Smooth muscle cell (in vitro differentiated cells): ENCODE results near the gene GPC5. TPM values are rescaled to one million over a fixed set of nuclear protein-coding genes. Genes with fewer than 3 reads are reported as not detected.

ENCODE experiments used
- DNase-seq: peaks from one replicate; lab custom pipeline; 2025; ENCODE audit not compliant: unreplicated experiment; lab: John Stamatoyannopoulos, UW
- H2AFZ ChIP-seq: fragments of 200-600 bp; sonication (generic); 2 replicates; pipeline ENCODE4 v1.6.0; 2016; ENCODE audit warnings: antibody characterized with exemption, low read depth, mild to moderate bottlenecking
- H3F3A ChIP-seq: fragments of 200-600 bp; sonication (generic); 2 replicates; pipeline ENCODE4 v1.6.0; 2017; ENCODE audit warnings: antibody characterized with exemption, low read depth
- H3K27ac ChIP-seq: fragments of 200-600 bp; sonication (generic); 2 replicates; pipeline ENCODE4 v1.5.1; 2016; ENCODE audit warnings: low read depth, mild to moderate bottlenecking
- H3K27me3 ChIP-seq: fragments of 200-600 bp; sonication (generic); 2 replicates; pipeline ENCODE4 v1.6.1; 2016; ENCODE audit warnings: low read depth, mild to moderate bottlenecking
- H3K36me3 ChIP-seq: fragments of 200-600 bp; sonication (generic); 2 replicates; pipeline ENCODE4 v1.5.1; 2016; ENCODE audit warnings: low read depth
- H3K4me1 ChIP-seq: fragments of 200-600 bp; sonication (generic); 2 replicates; pipeline ENCODE4 v1.5.1; 2016; ENCODE audit warnings: low read depth
- H3K4me2 ChIP-seq: fragments of 200-600 bp; sonication (generic); 2 replicates; pipeline ENCODE4 v1.6.0; 2016; ENCODE audit warnings: mild to moderate bottlenecking
- H3K4me3 ChIP-seq: fragments of 200-600 bp; sonication (generic); 2 replicates; pipeline ENCODE4 v1.5.1; 2016; ENCODE audit warnings: mild to moderate bottlenecking
- H3K79me2 ChIP-seq: fragments of 200-600 bp; sonication (generic); 2 replicates; pipeline ENCODE4 v1.6.0; 2016; ENCODE audit warnings: low read depth, mild to moderate bottlenecking
- H3K9ac ChIP-seq: fragments of 200-600 bp; sonication (generic); 2 replicates; pipeline ENCODE4 v1.6.0; 2016; ENCODE audit warnings: low read depth
- H3K9me3 ChIP-seq: fragments of 200-600 bp; sonication (generic); replicated peaks from 2 replicates; pipeline ENCODE4 v1.5.1; 2016; ENCODE audit warnings: low read depth
- H4K20me1 ChIP-seq: fragments of 200-600 bp; sonication (generic); 2 replicates; pipeline ENCODE4 v1.6.0; 2016; ENCODE audit warnings: low read depth
- CTCF ChIP-seq: fragments of 200-600 bp; sonication (generic); IDR thresholded peaks from 2 replicates; pipeline ENCODE4 v1.5.1; 2017; ENCODE audit warnings: borderline replicate concordance, mild to moderate bottlenecking, antibody characterized with exemption; ENCODE audit not compliant: insufficient read depth, poor library complexity, severe bottlenecking
- WGBS: methylation state at CpG from one replicate; pipeline ENCODE4 v1.1.7; 2016; ENCODE audit warnings: low lambda C conversion rate; 5-methylcytosine and 5-hydroxymethylcytosine counted together
- polyA plus RNA-seq: library from polyadenylated mRNA; unstranded; fragments of >200 nt; fragmentation: Nextera tagmentation; extraction: Ambion mirVana; gene quantifications from 2 replicates; pipeline ENCODE4 v1.2.1, GENCODE V29; 2016
- total RNA-seq: library from RNA; depleted of rRNA; stranded (reverse); fragments of >200 nt; gene quantifications from 2 replicates; pipeline ENCODE4 v1.2.3, GENCODE V29; 2014

GPC5 gene
- total and polyA plus RNA-seq, 2 experiments from 2014 or later: 0.99 to 1.0 TPM

GRCh38 chr13:91648012-91648411 lies 249.6 kb downstream of the GPC5 start:
- H3K36me3 ChIP-seq: no peaks in the 10 kb centered on the region
- H3K79me2 ChIP-seq: no peaks in the 10 kb centered on the region
- TF ChIP-seq CTCF: no peak
- no peaks in the 10 kb centered on the region for H4K20me1 ChIP-seq
- no peaks in the 10 kb centered on the region for H3K9me3 ChIP-seq
- H3K4me2 ChIP-seq: no peak overlapping the region
- H3K9ac ChIP-seq: no peak overlapping the region
- H3K27me3 ChIP-seq: no peaks in the 10 kb centered on the region
- no peaks in the 10 kb centered on the region for H3F3A ChIP-seq
- no peak overlapping the region for H3K27ac ChIP-seq
- no peak overlapping the region for H2AFZ ChIP-seq
- DNase-seq: no peak
- no peak overlapping the region for H3K4me3 ChIP-seq
- H3K4me1 ChIP-seq: no peaks in the 10 kb centered on the region

- DNase-seq: no peak
- Histone ChIP-seq H3K4me1 (no peaks in the 10 kb centered on the region), H2AFZ (no peak overlapping the region), H3K27ac (no peak overlapping the region), H3K9me3 (no peaks in the 10 kb centered on the region), H3K4me2 (no peak overlapping the region), H4K20me1 (no peaks in the 10 kb centered on the region), H3K4me3 (no peak overlapping the region), H3K79me2 (no peaks in the 10 kb centered on the region), H3K9ac (no peak overlapping the region), H3K27me3 (no peaks in the 10 kb centered on the region), H3F3A (no peaks in the 10 kb centered on the region), H3K36me3 (no peaks in the 10 kb centered on the region)
- TF ChIP-seq CTCF: no peak
- WGBS: 98% methylated on average over 2 of the region's 2 CpGs
These were observed 251.0 kb downstream of the GPC5 start for GRCh38 chr13:91649456-91649855.

DNA sequence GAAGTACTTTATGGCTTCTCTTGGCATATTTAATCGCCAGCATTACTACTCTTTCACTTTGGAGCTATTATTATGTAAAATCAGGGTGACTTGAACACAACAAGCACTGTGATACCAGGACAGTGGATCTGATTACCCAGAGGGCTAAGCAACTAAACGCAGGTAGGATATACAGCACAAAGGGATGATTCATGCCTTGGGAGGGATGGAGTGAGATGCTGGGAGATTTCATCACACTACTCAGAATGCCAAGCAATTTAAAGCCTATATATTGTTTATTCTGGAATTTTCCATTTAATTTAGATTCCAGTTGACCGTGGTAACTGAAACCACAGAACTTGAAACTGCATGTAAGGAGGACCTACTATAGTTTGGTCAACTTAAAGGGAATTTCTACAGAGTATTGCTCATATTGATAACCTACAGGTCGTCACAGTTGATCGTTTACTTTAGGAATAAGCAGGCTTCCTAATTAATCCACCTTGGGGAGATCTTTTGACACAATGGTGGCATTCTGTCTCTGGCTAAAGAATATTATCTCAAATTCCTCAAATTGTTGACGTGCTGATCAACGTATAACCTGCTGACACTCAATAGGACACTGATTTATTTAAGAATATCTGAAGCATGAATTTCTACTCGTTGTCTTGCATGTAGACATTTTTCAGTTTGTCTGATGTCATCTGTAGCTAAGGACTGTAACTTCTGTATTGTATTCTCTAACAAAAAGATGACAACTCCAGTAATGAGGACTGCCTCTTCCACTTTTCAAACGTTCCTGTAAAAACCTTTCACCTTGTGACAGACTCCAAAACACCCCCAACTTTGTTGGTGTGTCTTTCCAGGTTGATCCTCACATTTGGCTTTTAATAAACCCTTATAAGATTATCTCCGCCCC lies 254.2 kb downstream of the GPC5 start:
- H3K4me1 ChIP-seq: no peaks in the 10 kb centered on the region
- no peaks in the 10 kb centered on the region for H3K9me3 ChIP-seq
- H3F3A ChIP-seq: no peaks in the 10 kb centered on the region
- no peaks in the 10 kb centered on the region for H3K36me3 ChIP-seq
- no peak for TF ChIP-seq CTCF
- no peak overlapping the region for H2AFZ ChIP-seq
- no peak overlapping the region for H3K4me3 ChIP-seq
- no peak overlapping the region for H3K27ac ChIP-seq
- H3K79me2 ChIP-seq: no peaks in the 10 kb centered on the region
- DNase-seq: no peak
- no peak overlapping the region for H3K4me2 ChIP-seq
- H4K20me1 ChIP-seq: no peaks in the 10 kb centered on the region
- WGBS: 81% methylated on average over 10 of the region's 10 CpGs
- no peaks in the 10 kb centered on the region for H3K27me3 ChIP-seq
- no peak overlapping the region for H3K9ac ChIP-seq

DNA sequence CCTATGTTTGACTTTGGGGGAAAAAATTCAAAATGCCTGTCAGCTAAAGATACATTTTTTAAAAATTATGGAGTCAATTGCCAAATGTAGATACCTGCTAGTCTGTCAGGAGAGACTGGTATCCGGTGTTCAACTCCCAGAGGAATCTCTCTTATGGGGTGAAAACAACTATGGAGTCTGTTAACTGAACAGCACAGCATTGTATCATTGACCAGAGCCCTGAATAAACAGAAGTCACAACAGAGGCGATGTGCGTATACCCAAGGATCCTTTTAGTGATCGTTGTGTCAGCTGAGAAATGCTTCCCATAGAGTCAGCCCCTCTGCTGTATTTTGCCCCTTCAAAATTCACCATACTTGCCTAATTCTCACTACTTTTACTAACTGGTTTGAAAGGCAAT lies 257.3 kb downstream of the GPC5 start:
- Histone ChIP-seq H3K4me3 (no peak overlapping the region), H3K27me3 (no peaks in the 10 kb centered on the region), H3F3A (no peaks in the 10 kb centered on the region), H3K4me1 (no peaks in the 10 kb centered on the region), H3K36me3 (no peaks in the 10 kb centered on the region), H3K79me2 (no peaks in the 10 kb centered on the region), H3K27ac (no peak overlapping the region), H3K4me2 (no peak overlapping the region), H2AFZ (no peak overlapping the region), H3K9ac (no peak overlapping the region), H4K20me1 (no peaks in the 10 kb centered on the region), H3K9me3 (no peaks in the 10 kb centered on the region)
- TF ChIP-seq CTCF: no peak
- WGBS: 94% methylated on average over 4 of the region's 4 CpGs
- DNase-seq: no peak
